Measurements from ENCODE around the gene PARD6G. TPM values are rescaled to one million over a fixed set of nuclear protein-coding genes. Genes with fewer than 3 reads are reported as not detected.

PARD6G gene
- total RNA-seq, 5 donors from 2014 or later (not counting 1 experiment from before 2014, with no cell fraction given) = 0.15 to 0.96 (median 0.50) TPM; not detected in 1

Other genes starting within 250 kb of the PARD6G start
- gene RBFA, start 213.1 kb downstream of the PARD6G start, total RNA-seq = 10 to 100 TPM; 17.9 to 27.4 (median 20.9) TPM
- gene ADNP2, start 138.3 kb downstream of the PARD6G start, total RNA-seq = 10 to 100 TPM; 17.0 to 36.3 (median 18.1) TPM

Data from T-cell (primary cell).